Right ventricle myocardium inferior (tissue), 1 donor: ENCODE data around the gene DDN. TPM values are rescaled to one million over a fixed set of nuclear protein-coding genes. Genes with fewer than 3 reads are reported as not detected.

Experiments used
- ATAC-seq: fragments of 200-7000 bp; cut with Tn5 transposase; one replicate; pipeline ENCODE4 v1.9.1; 2020; ENCODE audit warnings: mild to moderate bottlenecking, moderate library complexity
- DNase-seq: peaks from one replicate; pipeline ENCODE4 v3.0.0; 2021; ENCODE audit errors: missing footprints
- intact Hi-C: fragments of 100-400 bp; cut with DNase I; formaldehyde crosslinking; loops from one replicate; pipeline ENCODE4 v1.11.0; 2022
- total RNA-seq: library from RNA; stranded (reverse); fragmentation: NEBNext Ultra II Directional; extraction: Animal tissue kit (Norgen Biotek cat#: 25700); gene quantifications from one replicate; pipeline ENCODE4 v1.2.1, GENCODE V29; 2021
- donor health status: DM: no; HTN: yes; CAD: no; lungs with severe emphysema.

DDN gene
- total RNA-seq, 1 donor from 2014 or later, result 0.49 TPM

- ATAC-seq, result peak; percentile 82
- peak; percentile 86 for DNase-seq
- intact Hi-C loops, result no loop called here
Observed at GRCh38 chr12:48973531-48973930, 25.6 kb downstream of the DDN start.

- intact Hi-C loops, result no loop called here
- no peak for DNase-seq
- no peak for ATAC-seq
Observed at GRCh38 chr12:48972952-48973483, 26.2 kb downstream of the DDN start.

GRCh38 chr12:48972213-48972951, 26.8 kb downstream of the DDN start:
- ATAC-seq (no peak), DNase-seq (no peak)

GRCh38 chr12:48970702-48971334, 28.4 kb downstream of the DDN start:
- ATAC-seq (no peak), DNase-seq (no peak)
- intact Hi-C loops, result no loop called here

More at GRCh38 chr12:48972213-48972951, 26.8 kb downstream of the DDN start:
- intact Hi-C loops, result no loop called here

- intact Hi-C loops, result no loop called here
- DNase-seq, result no peak
- no peak for ATAC-seq
Observed at GRCh38 chr12:48969833-48970701, 29.1 kb downstream of the DDN start.

GRCh38 chr12:48969160-48969771, 29.9 kb downstream of the DDN start:
- intact Hi-C loops, result no loop called here
- DNase-seq, result no peak
- no peak for ATAC-seq

GRCh38 chr12:48968467-48968866, 30.7 kb downstream of the DDN start:
- no peak for DNase-seq
- no peak for ATAC-seq
- intact Hi-C loops, result no loop called here

- intact Hi-C loops, result no loop called here
- ATAC-seq (no peak), DNase-seq (no peak)
Observed at GRCh38 chr12:48967991-48968390, 31.2 kb downstream of the DDN start.

GRCh38 chr12:48966177-48966895, 32.8 kb downstream of the DDN start:
- DNase-seq, result no peak
- intact Hi-C loops, result no loop called here
- ATAC-seq, result no peak

GRCh38 chr12:48965298-48965838, 33.8 kb downstream of the DDN start:
- intact Hi-C loops, result no loop called here
- no peak for DNase-seq
- ATAC-seq, result no peak

- DNase-seq (no peak), ATAC-seq (no peak)
- intact Hi-C loops, result no loop called here
Observed at GRCh38 chr12:48961801-48962200, 37.4 kb downstream of the DDN start.

- no peak for ATAC-seq
- no peak for DNase-seq
- intact Hi-C loops, result no loop called here
Observed at GRCh38 chr12:48961331-48961730, 37.8 kb downstream of the DDN start.

GRCh38 chr12:48960834-48961233, 38.3 kb downstream of the DDN start:
- intact Hi-C loops, result no loop called here
- ATAC-seq (no peak), DNase-seq (no peak)

GRCh38 chr12:48958049-48958388, 41.2 kb downstream of the DDN start:
- no peak for DNase-seq
- intact Hi-C loops, result no loop called here
- ATAC-seq, result no peak

- peak; percentile 96 for ATAC-seq
Observed at GRCh38 chr12:48957141-48958048, 41.8 kb downstream of the DDN start, which contains the start of gene ARF3. Gene ARF3, minus strand, starts transcription at chr12:48957487. Its CDS starts 16,392 bp downstream, at chr12:48941095.

GRCh38 chr12:48956279-48957140, 42.7 kb downstream of the DDN start:
- intact Hi-C loops, result no loop called here
- DNase-seq (peak; percentile 91), ATAC-seq (peak; percentile 92)

More at GRCh38 chr12:48957141-48958048, 41.8 kb downstream of the DDN start, which contains the start of gene ARF3:
- intact Hi-C loops, result no loop called here
- peak; percentile 97 for DNase-seq
